HG03565 (cell line): ENCODE data around the gene POC5.
A peak's percentile ranks its signal among the peaks of the same experiment; 100 is the strongest.

Source experiments
- ATAC-seq: cut with Tn5 transposase; IDR thresholded peaks from one replicate; pipeline ENCODE4 v1.9.1; 2021; ENCODE audit warnings: mild to moderate bottlenecking, moderate library complexity; ENCODE audit not compliant: unreplicated experiment

Gene POC5

DNA sequence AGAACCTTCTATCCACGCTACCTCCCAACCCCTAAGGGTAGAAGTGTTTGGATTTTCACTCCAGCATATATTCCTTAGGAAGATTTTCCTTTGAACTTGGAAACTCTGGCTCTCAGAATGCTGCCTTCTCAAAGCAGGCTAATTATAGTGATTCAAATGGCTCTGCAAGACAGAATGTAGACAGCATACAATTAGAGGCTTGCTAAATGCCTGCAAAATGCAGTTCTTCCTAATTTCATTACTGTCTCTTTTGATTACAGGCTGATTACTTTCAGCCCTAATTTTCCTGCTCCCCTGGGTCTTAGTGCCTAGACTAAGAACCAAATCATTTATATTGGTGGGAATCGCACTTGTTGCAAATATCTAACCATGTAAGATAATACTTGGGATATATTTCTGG is 55.2 kb downstream of the POC5 start:
- no peak for ATAC-seq

DNA sequence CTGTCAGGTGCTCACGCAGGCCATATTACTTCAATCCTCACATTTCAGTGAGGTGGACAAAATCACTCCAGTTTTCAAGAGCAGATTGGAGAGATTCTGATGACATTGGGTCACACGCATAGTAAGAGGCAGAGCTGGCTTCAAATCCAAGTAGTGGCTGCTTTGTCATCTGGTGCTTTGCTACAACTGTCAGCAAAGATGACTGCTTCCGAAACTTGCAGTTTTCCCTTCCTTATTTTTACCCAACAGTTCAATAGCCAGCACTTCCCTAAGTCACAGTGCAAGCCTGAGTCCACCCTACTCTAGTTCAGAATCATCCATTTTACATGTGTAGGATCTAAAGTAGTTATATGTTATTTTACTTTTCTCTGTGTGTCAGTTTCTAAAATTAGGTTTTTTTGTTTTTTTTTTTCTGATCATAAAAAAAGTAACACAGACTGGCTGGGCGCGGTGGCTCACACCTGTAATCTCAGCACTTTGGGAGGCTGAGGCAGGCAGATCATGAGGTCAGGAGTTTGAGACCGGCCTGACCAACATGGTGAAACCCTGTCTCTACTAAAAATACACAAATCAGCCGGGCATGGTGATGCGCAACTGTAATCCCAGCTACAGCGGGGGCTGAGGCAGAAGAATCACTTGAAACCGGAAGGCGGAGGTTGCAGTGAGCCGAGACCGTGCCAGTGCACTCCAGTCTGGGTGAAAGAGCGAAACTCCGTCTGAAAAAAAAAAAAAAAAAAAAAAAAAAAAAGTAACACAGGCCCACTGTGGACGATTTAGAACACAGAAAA is 56.4 kb downstream of the POC5 start:
- ATAC-seq: no peak

DNA sequence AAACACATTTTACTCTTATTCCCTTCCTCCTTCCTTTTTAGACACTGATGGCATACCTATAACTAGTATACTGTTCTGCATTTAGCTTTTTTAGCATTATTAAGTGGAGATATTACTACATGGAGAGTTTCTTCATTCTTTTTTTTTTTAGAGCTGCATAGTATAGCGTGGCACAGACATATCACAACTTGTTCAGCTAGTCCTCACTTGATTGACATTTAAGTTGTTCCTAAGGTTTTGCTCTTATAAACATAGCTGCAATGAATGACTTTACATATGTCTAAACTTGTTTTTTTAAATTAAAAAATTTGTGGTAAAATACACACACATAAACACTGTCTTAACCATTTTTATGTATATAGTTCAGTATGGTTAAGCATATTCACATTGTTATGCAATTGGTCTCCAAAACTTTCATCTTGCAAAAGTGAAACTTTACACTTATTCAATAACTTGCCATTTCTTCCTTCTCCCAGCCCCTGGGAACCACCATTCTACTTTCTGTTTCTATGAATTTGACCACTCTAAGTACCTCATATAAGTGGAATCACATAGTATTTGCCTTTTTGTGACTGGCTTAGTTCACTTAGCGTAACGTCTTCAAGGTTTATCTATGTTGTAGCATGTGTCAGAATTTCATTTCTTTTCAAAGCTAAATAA is 57.3 kb downstream of the POC5 start:
- ATAC-seq: no peak

DNA sequence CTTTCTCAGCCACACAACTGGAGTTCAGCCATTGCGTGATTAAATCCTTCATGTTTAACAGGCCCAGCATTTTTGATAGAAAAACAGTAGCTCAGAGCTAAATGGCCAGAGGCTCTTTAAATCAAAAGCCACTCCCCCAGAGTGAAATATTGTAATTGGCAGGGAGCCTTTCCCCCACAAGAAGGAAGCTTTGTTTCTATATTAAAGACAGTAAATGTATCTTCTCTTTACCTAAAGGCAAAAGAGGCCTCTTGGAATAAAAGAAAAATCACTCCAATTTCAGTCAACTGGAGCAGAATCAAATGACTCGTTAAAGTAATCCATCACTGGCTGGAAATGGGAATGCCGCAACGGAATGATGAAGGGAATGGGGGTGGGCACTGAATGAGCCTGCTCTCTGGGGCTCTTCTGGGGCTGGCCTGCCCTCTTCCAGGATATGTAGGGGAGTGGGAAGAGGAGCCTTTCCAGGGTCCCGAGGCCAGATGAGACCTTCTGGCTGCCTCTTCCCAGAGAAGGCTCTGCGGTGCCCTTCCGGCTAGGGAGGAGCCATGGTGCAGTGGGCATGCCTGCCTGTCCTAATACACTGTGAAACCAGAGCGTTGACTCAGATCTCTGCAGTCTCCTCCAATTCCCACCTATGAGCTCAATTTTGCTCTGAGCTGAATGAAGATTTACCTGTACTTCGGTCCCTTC is 60.8 kb downstream of the POC5 start:
- ATAC-seq: no peak

DNA sequence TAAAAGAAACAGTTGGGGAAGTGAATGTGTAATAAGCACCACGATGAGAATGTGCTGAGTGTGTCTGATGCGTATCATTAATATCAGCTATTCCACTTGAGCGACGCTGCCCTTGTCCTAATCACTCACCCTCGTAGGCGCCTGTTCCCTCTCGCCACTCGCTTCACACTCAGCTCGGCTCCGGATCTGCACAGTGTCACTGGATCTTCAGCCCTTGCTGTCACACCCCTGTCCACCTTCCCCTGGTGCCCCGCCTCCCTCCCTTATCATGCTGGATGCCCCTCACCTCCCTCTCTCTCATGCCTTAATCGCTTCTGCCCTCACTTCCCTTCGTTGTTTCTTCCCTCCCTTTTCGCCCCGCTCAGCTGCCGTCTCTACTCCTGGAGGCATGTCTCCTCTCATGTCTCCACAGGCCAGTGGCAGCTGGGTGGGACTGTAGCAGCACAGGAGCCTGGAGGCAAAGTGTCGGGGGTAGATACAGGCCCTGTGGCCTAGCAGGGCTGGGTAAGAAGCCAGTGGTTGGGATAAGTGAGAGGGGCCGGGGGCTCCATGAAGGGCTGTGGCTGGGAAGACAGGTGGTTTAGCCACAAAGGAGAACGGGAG is 62.4 kb downstream of the POC5 start:
- ATAC-seq: no peak

DNA sequence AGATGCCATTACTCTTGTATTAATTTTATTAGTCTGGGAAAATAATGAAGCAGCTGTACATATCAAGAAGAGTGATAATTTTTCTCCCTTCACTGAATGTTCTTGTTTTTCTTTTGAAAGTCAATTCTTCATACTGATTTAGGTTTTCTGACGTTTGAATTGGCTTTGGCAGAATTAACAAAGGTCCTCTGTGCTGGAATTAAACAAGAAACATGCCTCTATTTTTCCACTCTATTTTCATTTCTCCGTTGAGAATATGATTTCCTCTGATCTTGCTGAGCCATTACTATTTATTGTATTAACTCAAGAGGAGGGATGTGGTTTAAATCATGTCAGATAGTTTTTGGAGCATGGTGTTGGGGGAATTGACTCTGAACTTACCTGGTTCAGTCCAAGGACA is 63.7 kb downstream of the POC5 start:
- ATAC-seq: no peak

DNA sequence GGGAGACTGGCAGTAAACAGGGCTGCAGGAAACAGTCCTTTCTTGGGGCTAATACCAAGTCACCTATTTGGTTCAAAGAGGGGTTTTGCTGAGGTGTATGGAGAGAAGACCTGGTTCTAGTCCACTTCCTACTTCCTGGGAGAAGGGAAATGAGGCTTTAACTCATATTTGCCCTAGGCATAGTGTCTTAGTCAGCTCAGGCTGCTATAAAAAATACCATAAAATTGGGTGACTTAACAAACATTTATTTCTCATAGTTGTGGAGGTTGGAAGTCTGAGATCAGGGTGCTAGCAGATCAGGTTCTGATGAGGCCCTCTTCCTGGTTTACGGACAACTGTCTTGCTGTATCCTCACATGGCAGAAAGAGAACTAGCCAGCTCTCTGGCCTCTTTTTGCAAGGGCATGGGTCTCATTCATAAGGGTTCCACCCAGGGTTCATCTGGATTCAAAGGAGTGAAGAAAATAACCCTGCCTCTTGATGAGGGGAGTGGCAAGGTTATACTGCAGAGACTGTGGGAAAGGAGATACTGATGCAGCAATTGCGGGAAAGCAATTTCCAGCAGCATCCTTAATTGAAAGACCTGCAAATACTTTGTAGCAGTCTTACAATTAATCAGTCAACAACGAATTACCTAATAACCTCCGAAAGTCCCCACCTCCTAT is 65.5 kb downstream of the POC5 start:
- ATAC-seq: no peak

DNA sequence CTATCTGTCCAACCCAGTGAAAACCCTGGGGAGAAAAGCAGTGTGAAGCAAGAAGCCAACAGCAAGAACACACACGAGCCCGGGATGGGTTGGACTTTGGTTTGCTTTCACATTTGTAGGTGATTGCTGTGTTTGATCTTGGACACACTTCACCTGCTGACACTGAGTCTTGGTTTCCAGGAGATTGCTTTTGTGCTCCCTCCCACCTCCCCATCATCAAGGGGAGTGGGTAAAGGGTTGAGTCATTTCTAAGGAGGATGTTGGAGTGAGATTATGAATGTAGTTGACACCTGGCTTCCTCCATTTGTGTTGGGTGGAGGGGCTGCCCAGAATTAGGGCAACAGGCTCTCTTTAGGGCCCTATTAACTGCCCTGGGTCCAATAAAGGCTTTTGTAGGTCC is 68.5 kb downstream of the POC5 start:
- peak; percentile 54 for ATAC-seq

DNA sequence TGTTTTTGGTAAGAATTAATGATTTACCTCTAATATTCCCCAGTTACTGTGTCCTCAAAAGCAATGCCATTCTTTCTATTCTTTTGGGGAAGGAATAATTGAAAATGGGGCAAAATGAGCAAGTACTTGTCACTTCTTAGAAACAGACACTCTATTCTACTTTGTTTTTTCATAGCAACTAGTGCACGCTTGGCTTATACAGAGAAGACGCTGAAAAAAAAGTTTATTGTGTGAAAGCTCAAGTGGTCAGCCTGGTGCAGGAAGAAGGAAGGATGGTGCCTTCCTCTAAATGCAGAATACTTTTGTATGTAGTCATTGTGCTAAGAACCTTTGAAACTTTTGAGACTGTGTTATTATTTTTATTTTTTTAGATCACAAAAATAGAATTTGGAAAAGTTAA is 76.4 kb downstream of the POC5 start:
- ATAC-seq: no peak

DNA sequence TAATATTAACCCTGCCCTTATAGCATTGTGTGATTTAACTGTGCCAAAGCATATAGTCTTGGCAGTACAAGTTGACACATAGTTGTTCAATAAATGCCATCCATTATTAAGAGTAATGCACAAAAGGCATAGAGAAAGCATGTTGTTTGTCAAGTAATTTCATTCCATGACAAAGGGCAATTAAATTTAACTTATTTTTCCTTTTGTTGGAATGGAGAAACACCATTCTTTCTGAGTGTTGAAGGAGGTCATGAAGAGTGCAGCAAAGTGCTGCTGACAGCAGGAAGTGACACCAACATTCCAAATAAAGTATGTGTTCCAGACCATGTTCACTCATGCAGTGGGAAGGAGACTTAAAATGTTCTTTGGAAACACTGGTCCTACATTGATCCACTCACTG is 76.8 kb downstream of the POC5 start:
- ATAC-seq: no peak

DNA sequence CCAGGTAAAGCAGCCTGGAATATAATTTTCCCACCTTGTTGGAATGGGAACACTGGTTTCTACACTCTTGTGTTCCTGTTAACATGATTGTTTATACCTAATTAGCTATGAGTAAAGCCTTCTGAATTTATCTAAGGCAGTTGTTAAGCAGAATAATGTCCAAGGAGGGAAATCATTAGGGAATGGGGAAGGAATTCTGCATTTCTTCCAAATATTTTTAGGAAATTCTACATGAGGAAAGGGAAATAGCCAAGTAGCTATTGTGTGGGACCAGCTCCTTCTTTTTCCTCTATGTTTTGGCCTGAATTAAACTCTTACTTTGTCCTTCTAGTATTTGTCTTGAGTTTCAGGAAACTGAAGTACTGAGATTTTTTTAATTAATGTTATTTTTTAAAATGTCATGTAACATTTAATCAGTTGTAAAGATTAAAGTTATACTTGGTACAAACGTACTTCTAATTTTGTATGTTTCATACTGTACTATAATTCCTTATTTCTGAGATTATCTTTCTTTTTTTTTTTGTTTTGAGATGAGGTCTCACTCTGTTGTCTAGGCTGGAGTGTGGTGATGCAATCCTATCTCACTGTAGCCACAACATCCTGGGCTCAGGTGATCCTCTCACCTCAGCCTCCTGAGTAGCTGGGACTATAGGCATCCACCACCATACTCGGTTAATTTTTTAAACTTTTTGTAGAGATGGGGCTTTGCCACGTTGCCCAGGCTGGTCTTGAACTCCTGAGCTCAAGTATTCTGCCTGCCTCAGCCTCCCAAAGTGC is 77.5 kb downstream of the POC5 start:
- no peak for ATAC-seq

DNA sequence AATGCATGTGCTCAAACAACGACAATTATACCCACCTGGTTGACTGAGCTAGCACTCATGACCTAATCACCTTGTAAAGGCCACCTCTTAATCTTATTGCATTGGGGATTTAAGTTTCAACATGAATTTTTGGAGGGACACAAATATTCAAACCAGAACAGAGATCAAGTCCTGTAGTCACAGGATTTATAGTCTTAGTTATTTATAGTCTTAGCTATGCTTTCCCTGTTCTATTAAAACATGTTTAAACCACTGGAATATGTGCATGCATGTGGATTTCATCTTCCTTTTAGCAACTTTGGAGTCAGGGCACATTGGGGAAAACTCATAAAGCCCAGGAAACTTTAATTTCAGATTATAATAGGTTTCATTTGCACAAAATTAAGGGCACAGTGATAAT is 79.3 kb downstream of the POC5 start:
- ATAC-seq: no peak

DNA sequence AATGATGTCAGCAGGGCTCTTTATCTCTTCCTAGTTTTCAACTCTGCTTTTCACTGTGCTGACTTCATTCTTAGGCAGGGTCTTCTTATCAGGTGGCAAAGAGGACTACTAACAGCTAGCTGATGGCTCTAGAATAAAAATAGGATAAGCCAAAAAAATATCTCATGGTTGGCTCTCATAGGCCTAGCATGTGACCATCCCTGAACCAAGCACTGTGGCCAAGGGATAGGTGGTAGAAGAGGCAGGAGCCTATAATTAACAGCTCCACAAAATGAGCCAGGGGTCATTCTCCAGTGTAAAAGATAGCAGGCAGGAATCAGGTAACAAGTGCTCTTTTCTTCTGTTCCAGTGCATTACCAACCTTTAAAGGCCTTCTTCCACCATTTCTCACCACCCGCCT is 84.9 kb downstream of the POC5 start:
- no peak for ATAC-seq

DNA sequence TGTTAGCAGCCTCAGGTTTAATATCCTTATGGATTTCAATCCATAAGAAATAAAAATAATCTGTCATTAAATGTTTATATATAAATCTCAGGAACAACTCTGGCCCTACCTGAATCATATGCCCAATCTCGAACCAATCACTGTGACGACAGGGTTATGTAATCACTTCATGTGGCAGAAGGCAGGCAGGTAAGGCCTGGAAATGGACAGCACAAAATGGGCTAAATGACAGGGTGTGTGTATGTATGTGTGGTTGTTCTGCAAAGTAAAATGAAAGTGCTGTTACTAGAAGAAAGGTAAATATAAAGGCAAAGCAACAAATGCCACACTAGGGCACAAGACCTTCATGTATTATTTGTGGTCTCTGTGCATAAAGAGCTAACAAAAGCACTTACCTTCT is 86.4 kb downstream of the POC5 start:
- no peak for ATAC-seq

DNA sequence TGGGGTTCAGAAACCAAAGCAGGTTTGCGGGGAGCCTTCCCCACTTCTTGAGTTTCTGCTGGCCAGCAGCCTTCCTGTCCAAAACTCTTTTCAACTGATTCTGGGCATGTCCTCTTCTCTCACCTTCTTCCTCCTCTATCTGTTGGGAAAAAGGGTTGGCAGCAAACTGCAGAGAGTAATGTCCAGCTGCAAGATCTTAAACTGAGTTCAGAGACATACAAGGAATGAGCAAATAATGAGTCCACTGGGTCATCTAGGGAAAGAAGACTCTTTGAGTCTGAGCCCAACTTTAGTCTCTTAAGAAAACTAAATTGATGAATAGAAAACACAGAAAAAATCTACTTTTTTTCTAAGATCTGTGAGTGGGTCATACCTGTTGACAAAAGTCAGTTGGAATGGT is 89.4 kb downstream of the POC5 start:
- no peak for ATAC-seq

DNA sequence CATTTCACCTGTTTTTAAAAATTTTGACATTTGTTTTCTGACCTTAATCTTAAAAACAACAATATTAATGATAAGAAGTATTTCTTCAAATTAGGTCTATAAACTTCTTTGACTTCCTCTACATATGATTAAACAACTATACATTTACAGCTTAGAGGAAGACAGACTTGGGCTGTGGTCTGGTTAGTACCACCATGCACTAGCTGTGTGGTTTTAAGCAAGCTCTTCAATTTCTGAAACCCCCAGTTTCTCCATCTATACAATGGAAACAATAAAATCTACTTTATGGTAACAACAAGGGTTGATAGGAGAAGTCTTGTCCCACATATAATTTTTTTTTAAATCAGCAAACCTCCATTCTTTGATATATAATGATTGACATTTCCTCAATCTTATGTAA is 90.3 kb downstream of the POC5 start:
- ATAC-seq: no peak
